ENCODE results near the gene ACLY.

GRCh38 chr17:41888332-41888965 is 30.3 kb downstream of the ACLY start:
- TF ChIP-seq CTCF (IDR thresholded peaks at IDR 0.05; ENCODE audit: low read length) (no peak), EZH2 (IDR thresholded peaks at IDR 0.05; ENCODE audit: borderline replicate concordance, low read length) (no peak)

All from OCI-LY1 (cell line).